ENCODE results near the gene CACNG1.

GRCh38 chr17:67044940-67045339 lies 586 bp downstream of the CACNG1 start:
- no peak for TF ChIP-seq CTCF (conservative IDR thresholded peaks at IDR 0.05; ENCODE audit: low read length)
- no peak for TF ChIP-seq EZH2phosphoT487 (IDR thresholded peaks at IDR 0.05; ENCODE audit: borderline replicate concordance, low read depth, low read length)

Measured in OCI-LY7 (cell line).